Subcutaneous adipose tissue (tissue), 4 donors: ENCODE data around the gene EHBP1L1. TPM values are rescaled to one million over a fixed set of nuclear protein-coding genes. Genes with fewer than 3 reads are reported as not detected.

ENCODE experiments used
- CTCF ChIP-seq: fragments of 450-650 bp; IDR thresholded peaks from one replicate; pipeline ENCODE4 v1.5.1; 2016; ENCODE audit warnings: low read depth, mild to moderate bottlenecking, control low read depth, antibody characterized with exemption, moderate library complexity
- small RNA-seq: library from RNA; depleted of rRNA; stranded (forward); fragments of <200 nt; gene quantifications from one replicate; pipeline ENCODE3, GENCODE V24; 2016
- total RNA-seq, 4 donors: library from RNA; depleted of rRNA; stranded (reverse); fragments of >200 nt; gene quantifications; one replicate each; pipeline ENCODE4 v1.1.0, GENCODE V29; 2016

EHBP1L1 gene
- total RNA-seq, 4 donors from 2014 or later: 27.1 to 79.5 (median 45.7) TPM

- TF ChIP-seq CTCF: no peak
Observed at GRCh38 chr11:65640483-65641296, 64.8 kb downstream of the EHBP1L1 start.

- TF ChIP-seq CTCF: no peak
Observed at GRCh38 chr11:65641297-65642013, 65.6 kb downstream of the EHBP1L1 start.

Small RNA genes lying within 50 kb of the gene (small RNA-seq; reads per million reads assigned to genes)
- gene AP001362.1 (not detected), gene MIR4690 (not detected)

Other genes starting within 250 kb of the EHBP1L1 start
- 10 to 100 TPM; 20.1 to 34.1 (median 28.1) TPM for gene DPF2, start 242.2 kb upstream of the EHBP1L1 start, total RNA-seq
- not detected for gene TIGD3, start 221.3 kb upstream of the EHBP1L1 start, total RNA-seq
- gene SLC25A45, start 193.4 kb upstream of the EHBP1L1 start, total RNA-seq: 1 to 10 TPM in 3 of 4 donors, under 1 TPM in 1; 0.82 to 7.3 (median 6.8) TPM
- gene FRMD8, start 189.4 kb upstream of the EHBP1L1 start, total RNA-seq: 10 to 100 TPM; 32.5 to 44.7 (median 40.3) TPM
- gene NEAT1, start 153.3 kb upstream of the EHBP1L1 start, total RNA-seq: 100 to 1,000 TPM; 537 to 773 (median 608) TPM
- over 10,000 TPM; 16,732 to 21,734 (median 18,618) TPM for gene MALAT1, start 77.0 kb upstream of the EHBP1L1 start, total RNA-seq
- 10 to 100 TPM; 63.1 to 85.3 (median 67.0) TPM for gene SCYL1, start 51.0 kb upstream of the EHBP1L1 start, total RNA-seq
- gene LTBP3, start 17.7 kb upstream of the EHBP1L1 start, total RNA-seq: 10 to 100 TPM; 24.8 to 81.3 (median 77.3) TPM
- 10 to 100 TPM; 24.2 to 66.2 (median 35.1) TPM for gene ZNRD2, start 5.6 kb upstream of the EHBP1L1 start, total RNA-seq
- 10 to 100 TPM; 15.2 to 48.8 (median 31.0) TPM for gene FAM89B, start 3.5 kb upstream of the EHBP1L1 start, total RNA-seq
- under 1 TPM in 1 of 4 donors, not detected in 3; 0.57 TPM for gene KCNK7, start 19.7 kb downstream of the EHBP1L1 start, total RNA-seq
- 10 to 100 TPM; 25.2 to 58.6 (median 28.8) TPM for gene MAP3K11, start 38.2 kb downstream of the EHBP1L1 start, total RNA-seq
- 10 to 100 TPM; 10.3 to 25.2 (median 11.2) TPM for gene PCNX3, start 39.7 kb downstream of the EHBP1L1 start, total RNA-seq
- gene SIPA1, start 62.0 kb downstream of the EHBP1L1 start, total RNA-seq: 10 to 100 TPM; 19.8 to 42.8 (median 22.9) TPM
- gene RELA, start 86.9 kb downstream of the EHBP1L1 start, total RNA-seq: 10 to 100 TPM; 31.5 to 65.7 (median 34.6) TPM
- gene KAT5, start 136.2 kb downstream of the EHBP1L1 start, total RNA-seq: 10 to 100 TPM; 39.3 to 54.2 (median 49.0) TPM
- 100 to 1,000 TPM in 2 of 4 donors, 10 to 100 TPM in 2; 41.6 to 101 (median 97.7) TPM for gene RNASEH2C, start 144.7 kb downstream of the EHBP1L1 start, total RNA-seq
- 10 to 100 TPM in 3 of 4 donors, 1 to 10 TPM in 1; 7.0 to 30.0 (median 14.6) TPM for gene AP5B1, start 204.9 kb downstream of the EHBP1L1 start, total RNA-seq
- gene OVOL1, start 211.0 kb downstream of the EHBP1L1 start, total RNA-seq: under 1 TPM in 2 of 4 donors, not detected in 2; 0.34 to 0.44 TPM